ENCODE measurements around the gene NTNG2. TPM values are rescaled to one million over a fixed set of nuclear protein-coding genes. Genes with fewer than 3 reads are reported as not detected.

NTNG2 gene
- total RNA-seq, 2 donors from 2014 or later: 0.59 to 1.3 TPM

DNA sequence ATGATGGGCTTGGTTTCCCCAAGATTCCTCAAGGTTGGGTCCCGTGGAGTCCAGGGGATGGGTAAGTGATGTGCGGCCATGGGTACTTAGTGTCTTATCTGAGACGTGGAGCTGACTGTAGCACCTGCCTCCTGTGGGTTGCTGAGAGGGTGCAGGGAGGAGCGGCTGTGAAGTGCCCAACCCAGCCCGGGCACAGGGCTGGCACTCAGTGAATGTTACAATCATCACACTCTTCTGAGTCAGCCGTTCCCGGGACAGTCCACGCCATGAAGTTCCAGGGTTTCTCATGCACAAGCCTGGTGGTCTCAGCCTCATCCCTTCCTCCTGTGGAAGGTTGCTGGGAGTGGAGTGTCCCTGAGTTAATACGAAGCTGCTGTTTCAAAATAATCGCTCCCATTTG lies 29.1 kb downstream of the NTNG2 start:
- Histone ChIP-seq H3K27ac (no peak overlapping the region), H3K4me1 (no peaks in the 10 kb centered on the region), H3K27me3 (peaks cover 13% of the 10 kb centered on the region), H3K9me3 (no peaks in the 10 kb centered on the region), H3K4me3 (no peak overlapping the region), H3K9ac (ENCODE audit: low read depth in 2 of 2, low read length in 2 of 2) (no peak overlapping the region), H3K36me3 (no peaks in the 10 kb centered on the region)
- TF ChIP-seq CTCF (IDR thresholded peaks at IDR 0.05): no peak
- DNase-seq: no peak
- intact Hi-C loops (cut with DNase I): no loop called here

- no peak overlapping the region for H3K9ac ChIP-seq (ENCODE audit: low read depth in 2 of 2, low read length in 2 of 2)
- no peak for TF ChIP-seq CTCF (IDR thresholded peaks at IDR 0.05)
- H3K4me3 ChIP-seq: no peak overlapping the region
- no peak for DNase-seq
- no peaks in the 10 kb centered on the region for H3K4me1 ChIP-seq
- H3K27me3 ChIP-seq: peaks cover 7% of the 10 kb centered on the region
- intact Hi-C loops (cut with DNase I): no loop called here
- no peak overlapping the region for H3K27ac ChIP-seq
- no peaks in the 10 kb centered on the region for H3K36me3 ChIP-seq
- H3K9me3 ChIP-seq: no peaks in the 10 kb centered on the region
These were observed 30.9 kb downstream of the NTNG2 start for GRCh38 chr9:132192728-132193127.

- no peak overlapping the region for H3K4me3 ChIP-seq
- no peak overlapping the region for H3K27ac ChIP-seq
- no peaks in the 10 kb centered on the region for H3K36me3 ChIP-seq
- intact Hi-C loops (cut with DNase I): no loop called here
- no peak overlapping the region for H3K9ac ChIP-seq (ENCODE audit: low read depth in 2 of 2, low read length in 2 of 2)
- H3K4me1 ChIP-seq: no peaks in the 10 kb centered on the region
- no peak for TF ChIP-seq CTCF (IDR thresholded peaks at IDR 0.05)
- H3K9me3 ChIP-seq: no peaks in the 10 kb centered on the region
- H3K27me3 ChIP-seq: peaks cover under 1% of the 10 kb centered on the region
- DNase-seq: no peak
These were observed 31.6 kb downstream of the NTNG2 start for GRCh38 chr9:132193227-132194124.

DNA sequence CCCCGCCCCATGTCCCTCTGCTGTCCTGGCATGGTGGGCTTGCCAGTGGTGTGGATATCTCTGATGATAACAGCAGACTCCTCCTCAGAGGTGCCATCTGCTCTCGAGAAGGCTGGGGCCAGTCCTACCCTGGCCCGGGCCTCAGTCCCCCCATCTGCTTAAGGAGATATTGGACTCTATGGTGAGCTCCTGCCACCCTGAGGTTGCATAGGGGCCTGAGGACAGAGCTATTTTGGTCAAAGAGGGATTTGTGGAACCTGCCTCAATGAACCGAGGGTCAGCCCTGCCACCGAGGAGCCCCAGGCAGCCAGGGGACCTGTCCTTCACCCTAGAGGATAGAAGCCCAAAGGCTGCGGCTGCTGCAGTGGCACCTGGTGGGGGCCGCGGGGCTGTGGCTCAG lies 32.6 kb downstream of the NTNG2 start:
- no peak overlapping the region for H3K27ac ChIP-seq
- no peak overlapping the region for H3K9ac ChIP-seq (ENCODE audit: low read depth in 2 of 2, low read length in 2 of 2)
- no peak for DNase-seq
- no peaks in the 10 kb centered on the region for H3K4me1 ChIP-seq
- H3K9me3 ChIP-seq: no peaks in the 10 kb centered on the region
- H3K27me3 ChIP-seq: no peaks in the 10 kb centered on the region
- H3K4me3 ChIP-seq: no peak overlapping the region
- no peaks in the 10 kb centered on the region for H3K36me3 ChIP-seq
- TF ChIP-seq CTCF (IDR thresholded peaks at IDR 0.05): no peak
- intact Hi-C loops (cut with DNase I): no loop called here

- peaks cover 2% of the 10 kb centered on the region for H3K27me3 ChIP-seq
- no peaks in the 10 kb centered on the region for H3K9me3 ChIP-seq
- intact Hi-C loops (cut with DNase I): no loop called here
- TF ChIP-seq CTCF (IDR thresholded peaks at IDR 0.05): no peak
- no peaks in the 10 kb centered on the region for H3K4me1 ChIP-seq
- H3K9ac ChIP-seq (ENCODE audit: low read depth in 2 of 2, low read length in 2 of 2): no peak overlapping the region
- no peaks in the 10 kb centered on the region for H3K36me3 ChIP-seq
- DNase-seq: no peak
- no peak overlapping the region for H3K4me3 ChIP-seq
- H3K27ac ChIP-seq: no peak overlapping the region
These were observed 35.5 kb downstream of the NTNG2 start for GRCh38 chr9:132197315-132197714.
